CD14-positive monocyte (primary cell): Measurements from ENCODE around the gene GOPC. TPM values are rescaled to one million over a fixed set of nuclear protein-coding genes. Genes with fewer than 3 reads are reported as not detected.

Experiments
- DNase-seq, 3 donors: peaks; one replicate each; pipeline ENCODE4 v3.0.0-alpha.2; 2011 to 2022
- H2AFZ ChIP-seq: 2 replicates; pipeline ENCODE4 v1.6.0; 2012; ENCODE audit warnings: mild to moderate bottlenecking, low read depth, low read length, inconsistent platforms; ENCODE audit not compliant: insufficient read depth, poor library complexity, severe bottlenecking
- H3K27ac ChIP-seq, 2 donors: 1 replicate in 1 of 2; 2 replicates in 1 of 2; pipeline ENCODE4 v1.5.1; 2012 to 2013; ENCODE audit warnings: low read length in 2 of 2, control low read depth in 1 of 2, inconsistent platforms in 1 of 2, low read depth in 1 of 2, mild to moderate bottlenecking in 1 of 2
- H3K27me3 ChIP-seq, 2 donors: one replicate each; pipeline versions ENCODE4 v1.6.0 to v1.6.1; 2011 to 2013; ENCODE audit warnings: low read length in 2 of 2; ENCODE audit not compliant: control insufficient read depth in 2 of 2, insufficient read depth in 2 of 2
- H3K36me3 ChIP-seq, 2 donors: replicated peaks in 1 of 2; 1 replicate in 1 of 2; 2 replicates in 1 of 2; pipeline versions ENCODE4 v1.5.1 to v1.6.1; 2012 to 2013; ENCODE audit warnings: low read length in 2 of 2, control low read depth in 1 of 2, inconsistent platforms in 1 of 2, mild to moderate bottlenecking in 1 of 2; ENCODE audit not compliant: insufficient read depth in 2 of 2, control insufficient read depth in 1 of 2
- H3K4me1 ChIP-seq, 2 donors: 1 replicate in 1 of 2; 2 replicates in 1 of 2; pipeline versions ENCODE4 v1.5.1 to v1.6.1; 2012 to 2013; ENCODE audit warnings: low read length in 2 of 2, control low read depth in 1 of 2, inconsistent platforms in 1 of 2, mild to moderate bottlenecking in 1 of 2, moderate library complexity in 1 of 2; ENCODE audit not compliant: insufficient read depth in 2 of 2, control insufficient read depth in 1 of 2
- H3K4me2 ChIP-seq: replicated peaks from 2 replicates; pipeline ENCODE3; 2012; ENCODE audit warnings: low read length, moderate library complexity, mild to moderate bottlenecking; ENCODE audit not compliant: poor library complexity, severe bottlenecking; ENCODE audit errors: extremely low read depth
- H3K4me3 ChIP-seq, 3 experiments: fragments of 200-600 bp in 1 of 3; sonication (generic) in 1 of 3; replicated peaks in 1 of 3; 1 replicate in 2 of 3; 2 replicates in 1 of 3; pipeline ENCODE4 v1.5.1; 2011 to 2013; ENCODE audit warnings: low read length in 3 of 3, mild to moderate bottlenecking in 3 of 3, control low read depth in 2 of 3, low read depth in 2 of 3, inconsistent platforms in 1 of 3, moderate library complexity in 1 of 3
- H3K79me2 ChIP-seq: 2 replicates; pipeline ENCODE4 v1.6.0; 2012; ENCODE audit warnings: mild to moderate bottlenecking, control low read depth, inconsistent platforms, low read length, moderate library complexity; ENCODE audit not compliant: insufficient read depth
- H3K9ac ChIP-seq: 2 replicates; pipeline ENCODE4 v1.6.0; 2017; ENCODE audit warnings: low read length, mild to moderate bottlenecking; ENCODE audit not compliant: insufficient read depth, poor library complexity, severe bottlenecking
- H3K9me3 ChIP-seq, 2 donors: replicated peaks in 1 of 2; 1 replicate in 1 of 2; 2 replicates in 1 of 2; pipeline versions ENCODE4 v1.5.1 to v1.6.1; 2012 to 2013; ENCODE audit warnings: low read length in 2 of 2, control low read depth in 1 of 2; ENCODE audit not compliant: control insufficient read depth in 1 of 2, insufficient read depth in 1 of 2
- H4K20me1 ChIP-seq: 2 replicates; pipeline ENCODE4 v1.6.0; 2012; ENCODE audit warnings: mild to moderate bottlenecking, low read length, control low read depth, moderate library complexity; ENCODE audit not compliant: insufficient read depth
- H3K27ac Mint-ChIP-seq, 7 donors: one replicate each; pipeline ENCODE4 v1.8.0; 2020; ENCODE audit warnings: mild to moderate bottlenecking in 7 of 7, mixed read lengths in 7 of 7, moderate library complexity in 6 of 7, inconsistent platforms in 2 of 7
- H3K27me3 Mint-ChIP-seq, 3 donors: one replicate each; pipeline ENCODE4 v1.8.0; 2021 to 2022; ENCODE audit warnings: low read depth in 3 of 3, mild to moderate bottlenecking in 3 of 3, mixed read lengths in 3 of 3, moderate library complexity in 3 of 3, inconsistent platforms in 1 of 3
- H3K36me3 Mint-ChIP-seq, 2 donors: one replicate each; pipeline ENCODE4 v1.8.0; 2020; ENCODE audit warnings: mixed read lengths in 2 of 2, inconsistent platforms in 1 of 2, mild to moderate bottlenecking in 1 of 2
- H3K4me1 Mint-ChIP-seq: one replicate; pipeline ENCODE4 v1.8.0; 2020; ENCODE audit warnings: mild to moderate bottlenecking, mixed read lengths
- H3K4me3 Mint-ChIP-seq, 2 donors: one replicate each; pipeline ENCODE4 v1.8.0; 2020; ENCODE audit warnings: mild to moderate bottlenecking in 2 of 2, mixed read lengths in 2 of 2, moderate library complexity in 1 of 2
- H3K9me3 Mint-ChIP-seq, 7 donors: one replicate each; pipeline ENCODE4 v1.8.0; 2020 to 2022; ENCODE audit warnings: mixed read lengths in 7 of 7, mild to moderate bottlenecking in 6 of 7, moderate library complexity in 6 of 7, inconsistent platforms in 2 of 7
- CTCF ChIP-seq: fragments of 200-600 bp; IDR thresholded peaks from one replicate; pipeline ENCODE4 v1.8.0; 2022; ENCODE audit warnings: antibody characterized with exemption, mild to moderate bottlenecking
- WGBS: methylation state at CpG from one replicate; pipeline ENCODE4 v1.1.5; 2013; ENCODE audit warnings: missing lambda C conversion rate; ENCODE audit not compliant: insufficient coverage; 5-methylcytosine and 5-hydroxymethylcytosine counted together
- intact Hi-C, 2 donors: fragments of 100-400 bp; cut with micrococcal nuclease; formaldehyde crosslinking; loops; one replicate each; pipeline versions ENCODE4 v1.15.0 to v1.15.1; 2023
- polyA plus RNA-seq, 3 donors: library from polyadenylated mRNA; depleted of rRNA in 1 of 3; unstranded in 2 of 3; stranded (reverse) in 1 of 3; fragments of 300-500 nt in 2 of 3; fragments of >200 nt in 1 of 3; fragmentation: Illumina TruSeq in 2 of 3; gene quantifications; 1 replicate in 2 of 3; 2 replicates in 1 of 3; pipeline ENCODE4 v1.2.3, GENCODE V29; 2012 to 2021

The GOPC gene
- polyA plus RNA-seq, 3 donors = 2.7 to 8.0 (median 5.2) TPM

- H3K9ac ChIP-seq = no peak overlapping the region
- no peak overlapping the region for H3K4me2 ChIP-seq
- H3K4me1 ChIP-seq = no peaks in the 10 kb centered on the region
- H3K79me2 ChIP-seq = no peaks in the 10 kb centered on the region
- H3K27ac ChIP-seq = no peak overlapping the region
- intact Hi-C loops = no loop called here
- H3K4me3 ChIP-seq = no peak overlapping the region
- no peak for DNase-seq
- H3K27me3 ChIP-seq = no peaks in the 10 kb centered on the region
- H3K4me1 Mint-ChIP-seq = no peaks in the 10 kb centered on the region
- WGBS = no CpG with 5 or more reads among the region's 1 CpG
- H3K36me3 ChIP-seq = peaks cover 74 to 95% of the 10 kb centered on the region in 2 donors
- H3K36me3 Mint-ChIP-seq = peaks cover 62 to 67% of the 10 kb centered on the region in 2 donors
- H3K27ac Mint-ChIP-seq = no peak overlapping the region
- no peaks in the 10 kb centered on the region for H3K9me3 ChIP-seq
- no peak for TF ChIP-seq CTCF
- H3K9me3 Mint-ChIP-seq = no peaks in the 10 kb centered on the region
- H4K20me1 ChIP-seq = no peaks in the 10 kb centered on the region
- no peaks in the 10 kb centered on the region for H3K27me3 Mint-ChIP-seq
- H3K4me3 Mint-ChIP-seq = no peak overlapping the region
- no peak overlapping the region for H2AFZ ChIP-seq
Measured at GRCh38 chr6:117564681-117565080, 37.6 kb downstream of the GOPC start.

GRCh38 chr6:117561128-117561527, 41.2 kb downstream of the GOPC start:
- H3K27ac Mint-ChIP-seq = no peak overlapping the region
- no peak overlapping the region for H3K4me3 Mint-ChIP-seq
- H3K9me3 Mint-ChIP-seq = no peaks in the 10 kb centered on the region
- Histone ChIP-seq H3K4me2 (no peak overlapping the region), H3K4me1 (no peaks in the 10 kb centered on the region), H3K9me3 (no peaks in the 10 kb centered on the region), H3K36me3 (peaks cover 40 to 60% of the 10 kb centered on the region in 2 donors), H3K27ac (no peak overlapping the region), H3K79me2 (no peaks in the 10 kb centered on the region), H3K4me3 (no peak overlapping the region), H2AFZ (no peak overlapping the region), H3K27me3 (no peaks in the 10 kb centered on the region), H4K20me1 (no peaks in the 10 kb centered on the region), H3K9ac (no peak overlapping the region)
- H3K27me3 Mint-ChIP-seq = peaks cover 0 to 2% (median 0%) of the 10 kb centered on the region in 3 donors
- no peak for TF ChIP-seq CTCF
- intact Hi-C loops = no loop called here
- H3K4me1 Mint-ChIP-seq = no peaks in the 10 kb centered on the region
- no peak for DNase-seq
- WGBS = 100% methylated on average over 2 of the region's 3 CpGs
- peaks cover 45 to 50% of the 10 kb centered on the region in 2 donors for H3K36me3 Mint-ChIP-seq
